ENCODE results near the gene ZNF593OS. TPM values are rescaled to one million over a fixed set of nuclear protein-coding genes. Genes with fewer than 3 reads are reported as not detected.

Gene ZNF593OS
- total RNA-seq, 1 donor from 2014 or later = not detected

DNA sequence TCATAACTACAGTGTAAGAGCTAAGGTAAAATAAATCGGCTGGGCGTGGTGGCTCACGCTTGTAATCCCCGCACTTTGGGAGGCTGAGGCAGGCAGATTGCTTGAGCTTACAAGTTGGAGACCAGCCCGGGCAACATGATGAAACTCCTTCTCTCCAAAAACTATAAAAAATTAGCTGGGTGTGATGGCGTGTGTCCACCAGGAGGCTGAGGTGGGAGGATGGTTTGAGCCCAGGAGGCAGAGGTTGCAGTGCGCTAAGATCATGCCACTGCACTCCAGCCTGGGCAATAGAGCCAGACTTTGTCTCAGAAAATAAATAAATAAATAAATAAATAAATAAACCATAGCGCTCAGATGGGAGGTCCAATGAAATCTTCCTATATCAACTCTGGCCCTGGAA is 29.5 kb downstream of the ZNF593OS start:
- peaks cover 2% of the 10 kb centered on the region for H3K27me3 ChIP-seq (ENCODE audit: control insufficient read depth, insufficient read depth, low read length)
- TF ChIP-seq CTCF (IDR thresholded peaks at IDR 0.05; ENCODE audit: insufficient read depth, low read length, poor library complexity, severe bottlenecking) = no peak
- no peak overlapping the region for H3K4me3 ChIP-seq (ENCODE audit: low read depth, low read length)
- DNase-seq (ENCODE audit: low read depth) = no peak
- H3K36me3 ChIP-seq (ENCODE audit: control insufficient read depth, insufficient read depth, low read length) = no peaks in the 10 kb centered on the region

GRCh38 chr1:26138974-26139558 is 32.6 kb downstream of the ZNF593OS start:
- TF ChIP-seq CTCF (IDR thresholded peaks at IDR 0.05; ENCODE audit: insufficient read depth, low read length, poor library complexity, severe bottlenecking) = no peak
- H3K4me3 ChIP-seq (ENCODE audit: low read depth, low read length) = no peak overlapping the region
- no peaks in the 10 kb centered on the region for H3K27me3 ChIP-seq (ENCODE audit: control insufficient read depth, insufficient read depth, low read length)
- DNase-seq (ENCODE audit: low read depth) = no peak
- H3K36me3 ChIP-seq (ENCODE audit: control insufficient read depth, insufficient read depth, low read length) = no peaks in the 10 kb centered on the region

GRCh38 chr1:26134466-26134865 is 37.2 kb downstream of the ZNF593OS start:
- TF ChIP-seq CTCF (IDR thresholded peaks at IDR 0.05; ENCODE audit: insufficient read depth, low read length, poor library complexity, severe bottlenecking) = no peak
- Histone ChIP-seq H3K27me3 (ENCODE audit: control insufficient read depth, insufficient read depth, low read length) (no peaks in the 10 kb centered on the region), H3K36me3 (ENCODE audit: control insufficient read depth, insufficient read depth, low read length) (no peaks in the 10 kb centered on the region), H3K4me3 (ENCODE audit: low read depth, low read length) (no peak overlapping the region)
- DNase-seq (ENCODE audit: low read depth) = no peak

DNA sequence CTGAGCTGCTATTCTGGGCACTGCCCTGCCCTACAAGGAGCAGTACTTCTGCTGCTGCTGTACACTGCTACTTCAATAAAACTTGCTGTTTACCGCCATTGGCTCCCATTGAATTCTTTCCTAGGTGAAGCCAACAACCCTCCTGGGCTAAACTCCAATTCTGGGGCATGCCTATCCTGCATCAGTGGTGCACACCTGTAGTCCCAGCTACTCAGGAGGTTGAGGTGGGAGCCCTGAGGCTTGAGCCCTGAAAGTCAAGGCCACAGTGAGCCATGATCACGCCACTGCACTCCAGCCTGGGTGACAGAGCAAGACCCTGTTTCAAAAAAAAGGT is 38.8 kb downstream of the ZNF593OS start:
- DNase-seq (ENCODE audit: low read depth) = no peak
- no peaks in the 10 kb centered on the region for H3K27me3 ChIP-seq (ENCODE audit: control insufficient read depth, insufficient read depth, low read length)
- TF ChIP-seq CTCF (IDR thresholded peaks at IDR 0.05; ENCODE audit: insufficient read depth, low read length, poor library complexity, severe bottlenecking) = no peak
- H3K4me3 ChIP-seq (ENCODE audit: low read depth, low read length) = no peak overlapping the region
- H3K36me3 ChIP-seq (ENCODE audit: control insufficient read depth, insufficient read depth, low read length) = no peaks in the 10 kb centered on the region

DNA sequence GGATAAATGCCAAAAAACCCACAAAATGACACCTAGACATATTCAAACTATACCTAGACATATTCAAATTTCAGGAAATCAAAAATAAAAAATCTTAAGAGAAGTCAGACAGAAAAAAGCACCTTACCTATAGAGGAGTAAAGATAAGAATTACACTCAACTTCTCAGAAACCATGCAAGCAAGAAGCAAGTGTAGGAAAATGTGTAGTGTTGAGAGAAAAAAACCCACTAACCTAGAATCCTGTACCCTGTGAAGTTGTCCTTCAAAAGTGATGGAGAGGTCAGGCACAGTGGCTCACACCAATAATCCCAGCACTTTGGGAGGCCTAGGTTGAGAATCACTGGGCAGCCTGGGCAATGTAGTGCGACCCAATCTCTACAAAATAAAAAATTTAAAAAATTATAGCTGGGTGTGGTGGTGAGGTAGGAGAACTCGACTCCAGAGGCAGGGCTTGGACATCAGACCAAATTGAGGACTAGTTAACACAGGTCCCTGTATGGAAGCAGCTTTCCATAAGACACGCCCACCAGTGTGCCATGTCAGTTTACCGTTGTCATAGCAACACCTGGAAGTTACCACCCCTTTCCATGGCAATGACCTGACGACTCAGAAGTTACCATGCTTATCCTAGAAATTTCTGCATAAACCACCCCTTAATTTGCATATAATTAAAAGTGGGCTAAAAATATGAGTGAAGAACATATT is 39.4 kb downstream of the ZNF593OS start:
- DNase-seq (ENCODE audit: low read depth) = no peak
- TF ChIP-seq CTCF (IDR thresholded peaks at IDR 0.05; ENCODE audit: insufficient read depth, low read length, poor library complexity, severe bottlenecking) = no peak
- Histone ChIP-seq H3K27me3 (ENCODE audit: control insufficient read depth, insufficient read depth, low read length) (no peaks in the 10 kb centered on the region), H3K36me3 (ENCODE audit: control insufficient read depth, insufficient read depth, low read length) (no peaks in the 10 kb centered on the region), H3K4me3 (ENCODE audit: low read depth, low read length) (no peak overlapping the region)

DNA sequence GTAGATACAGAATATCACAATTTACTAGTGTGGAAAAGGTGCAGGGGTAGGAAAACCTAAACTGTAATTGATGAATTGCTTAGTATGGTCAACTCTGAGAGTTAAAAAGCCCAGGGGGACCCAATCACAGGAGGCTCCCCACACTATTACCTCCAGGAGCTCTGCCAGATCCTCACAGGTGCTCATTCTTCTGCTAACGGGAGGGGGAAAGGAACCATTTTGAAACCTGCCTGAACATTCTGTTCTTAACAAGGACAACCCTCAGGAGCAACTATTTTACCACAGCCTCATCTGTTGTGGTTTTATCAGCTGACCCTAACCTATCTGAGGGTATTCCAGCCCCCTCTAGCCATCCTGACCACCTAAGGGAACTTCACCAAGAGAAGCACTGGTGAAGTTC is 40.9 kb downstream of the ZNF593OS start:
- no peak overlapping the region for H3K4me3 ChIP-seq (ENCODE audit: low read depth, low read length)
- no peaks in the 10 kb centered on the region for H3K27me3 ChIP-seq (ENCODE audit: control insufficient read depth, insufficient read depth, low read length)
- no peak for TF ChIP-seq CTCF (IDR thresholded peaks at IDR 0.05; ENCODE audit: insufficient read depth, low read length, poor library complexity, severe bottlenecking)
- no peak for DNase-seq (ENCODE audit: low read depth)
- no peaks in the 10 kb centered on the region for H3K36me3 ChIP-seq (ENCODE audit: control insufficient read depth, insufficient read depth, low read length)

Data from kidney epithelial cell (primary cell).